Tibial nerve (tissue), 4 donors: ENCODE measurements around the gene MRS2. TPM values are rescaled to one million over a fixed set of nuclear protein-coding genes. Genes with fewer than 3 reads are reported as not detected.

Source experiments
- DNase-seq, 2 donors: peaks; one replicate each; pipeline ENCODE4 v3.0.0-alpha.2; 2019; ENCODE audit warnings: low spot score in 2 of 2
- H3K27ac ChIP-seq, 4 donors: fragments of 200-600 bp; sonication (generic) in 3 of 4; one replicate each; pipeline ENCODE4 v1.5.1; 2017 to 2019; ENCODE audit warnings: mild to moderate bottlenecking in 1 of 4
- H3K27me3 ChIP-seq, 2 donors: fragments of 200-600 bp; sonication (generic) in 1 of 2; one replicate each; pipeline versions ENCODE4 v1.5.1 to v1.6.0; 2017 to 2019
- H3K36me3 ChIP-seq, 3 donors: fragments of 200-600 bp; sonication (generic); one replicate each; pipeline ENCODE4 v1.5.1; 2018 to 2019
- H3K4me1 ChIP-seq, 4 donors: fragments of 200-600 bp; sonication (generic) in 3 of 4; one replicate each; pipeline ENCODE4 v1.5.1; 2017 to 2019
- H3K4me3 ChIP-seq, 4 donors: fragments of 200-600 bp; sonication (generic) in 3 of 4; one replicate each; pipeline ENCODE4 v1.5.1; 2017 to 2019; ENCODE audit warnings: mild to moderate bottlenecking in 1 of 4, moderate library complexity in 1 of 4
- H3K9me3 ChIP-seq, 4 donors: fragments of 200-600 bp; sonication (generic) in 3 of 4; one replicate each; pipeline ENCODE4 v1.5.1; 2017 to 2019
- EP300 ChIP-seq, 2 donors: sonication (generic); formaldehyde crosslinking; IDR thresholded peaks; one replicate each; pipeline ENCODE4 v1.6.1; 2017; ENCODE audit warnings: antibody characterized with exemption in 2 of 2, mild to moderate bottlenecking in 1 of 2
- POLR2A ChIP-seq, 2 donors: fragments of 450-650 bp; IDR thresholded peaks; one replicate each; pipeline ENCODE4 v1.6.1; 2017; ENCODE audit warnings: antibody characterized with exemption in 2 of 2, mild to moderate bottlenecking in 2 of 2, moderate library complexity in 2 of 2
- WGBS, 2 donors: methylation state at CpG; one replicate each; pipeline ENCODE4 v1.1.5; 2018; 5-methylcytosine and 5-hydroxymethylcytosine counted together
- total RNA-seq, 4 donors: library from RNA; depleted of rRNA; stranded (reverse); fragments of >200 nt; gene quantifications; one replicate each; pipeline ENCODE4 v1.1.0, GENCODE V29; 2016
- TF ChIP-seq, protein P1 (sequence below), 5 experiments: fragments of 200-600 bp in 3 of 5; fragments of 450-650 bp in 2 of 5; sonication (generic) in 3 of 5; IDR thresholded peaks; one replicate each; pipeline ENCODE4 v1.5.1; 2016 to 2019; ENCODE audit warnings: antibody characterized with exemption in 5 of 5, mild to moderate bottlenecking in 3 of 5, moderate library complexity in 2 of 5

The MRS2 gene
- total RNA-seq, 4 donors from 2014 or later, result 22.8 to 36.1 (median 27.5) TPM

DNA sequence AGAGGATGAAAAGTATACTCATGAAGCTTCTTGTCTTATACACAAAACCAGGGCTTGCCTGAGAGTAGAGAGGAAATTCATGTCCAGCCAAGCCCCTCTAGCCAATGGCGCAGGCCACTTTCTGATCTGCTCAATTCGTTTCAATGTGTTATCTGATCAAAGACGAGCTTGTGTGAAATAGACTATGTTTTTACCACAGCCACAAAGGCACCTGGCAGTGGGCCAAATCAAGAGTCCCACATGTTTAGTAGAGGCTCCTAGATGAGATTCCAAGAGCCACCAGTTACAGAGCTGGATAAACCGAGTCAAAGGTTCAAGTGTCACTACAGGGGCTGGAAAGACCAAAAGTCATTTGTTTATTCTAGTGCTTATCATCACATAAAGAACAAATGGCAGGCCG is 51.7 kb downstream of the MRS2 start:
- Histone ChIP-seq H3K4me1 (no peaks in the 10 kb centered on the region), H3K4me3 (no peak overlapping the region), H3K27ac (no peak overlapping the region), H3K27me3 (no peaks in the 10 kb centered on the region), H3K36me3 (peaks cover 0 to 34% (median 0%) of the 10 kb centered on the region in 3 donors), H3K9me3 (no peaks in the 10 kb centered on the region)
- DNase-seq, result no peak
- TF ChIP-seq POLR2A (IDR thresholded peaks at IDR 0.05), result no peak
- TF ChIP-seq EP300 (IDR thresholded peaks at IDR 0.05), result no peak
- TF ChIP-seq, protein P1, sequence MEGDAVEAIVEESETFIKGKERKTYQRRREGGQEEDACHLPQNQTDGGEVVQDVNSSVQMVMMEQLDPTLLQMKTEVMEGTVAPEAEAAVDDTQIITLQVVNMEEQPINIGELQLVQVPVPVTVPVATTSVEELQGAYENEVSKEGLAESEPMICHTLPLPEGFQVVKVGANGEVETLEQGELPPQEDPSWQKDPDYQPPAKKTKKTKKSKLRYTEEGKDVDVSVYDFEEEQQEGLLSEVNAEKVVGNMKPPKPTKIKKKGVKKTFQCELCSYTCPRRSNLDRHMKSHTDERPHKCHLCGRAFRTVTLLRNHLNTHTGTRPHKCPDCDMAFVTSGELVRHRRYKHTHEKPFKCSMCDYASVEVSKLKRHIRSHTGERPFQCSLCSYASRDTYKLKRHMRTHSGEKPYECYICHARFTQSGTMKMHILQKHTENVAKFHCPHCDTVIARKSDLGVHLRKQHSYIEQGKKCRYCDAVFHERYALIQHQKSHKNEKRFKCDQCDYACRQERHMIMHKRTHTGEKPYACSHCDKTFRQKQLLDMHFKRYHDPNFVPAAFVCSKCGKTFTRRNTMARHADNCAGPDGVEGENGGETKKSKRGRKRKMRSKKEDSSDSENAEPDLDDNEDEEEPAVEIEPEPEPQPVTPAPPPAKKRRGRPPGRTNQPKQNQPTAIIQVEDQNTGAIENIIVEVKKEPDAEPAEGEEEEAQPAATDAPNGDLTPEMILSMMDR (IDR thresholded peaks at IDR 0.05), result no peak
- 82 to 86% methylated on average over 5 of the region's 5 CpGs for WGBS, 2 donors

DNA sequence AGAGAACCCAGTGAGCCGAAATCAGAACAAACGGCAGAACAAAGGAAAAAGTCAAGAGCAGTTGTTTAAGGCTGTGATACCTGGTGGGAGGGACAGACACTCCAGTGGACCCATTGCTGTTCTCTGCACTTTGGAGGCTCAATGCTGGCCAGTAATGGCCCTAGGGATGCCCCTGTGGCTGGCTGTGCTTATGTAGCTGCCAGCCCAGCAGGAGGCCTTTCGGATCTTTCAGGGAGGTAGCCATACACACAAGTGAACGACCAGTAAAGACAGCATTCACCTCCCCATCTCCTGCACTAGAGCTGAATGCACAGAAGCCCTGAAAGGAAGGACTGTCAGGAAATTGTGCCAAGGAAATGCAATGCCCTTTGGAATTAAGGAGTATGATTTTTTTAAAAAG is 52.3 kb downstream of the MRS2 start:
- WGBS, 2 donors, result 77 to 90% methylated on average over 4 of the region's 4 CpGs

DNA sequence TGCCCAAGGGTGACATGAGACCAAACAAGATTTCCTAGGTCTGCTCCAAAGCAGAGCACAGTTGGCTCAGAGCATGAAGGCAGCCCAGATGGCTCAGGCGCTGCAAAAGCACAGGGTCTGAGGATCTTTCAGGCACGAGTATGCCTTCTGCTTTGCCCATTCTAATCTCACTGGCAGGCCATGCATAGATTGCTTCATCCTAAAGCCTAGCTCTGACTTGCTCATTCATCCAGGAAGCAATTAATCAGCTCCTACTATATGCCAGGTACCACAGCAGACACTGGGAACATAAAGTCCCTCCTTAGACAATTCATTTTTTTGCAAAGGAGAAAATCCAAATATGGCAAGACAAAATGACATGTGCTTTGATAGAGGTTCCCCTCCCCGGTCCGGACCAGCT is 55.4 kb downstream of the MRS2 start:
- Histone ChIP-seq H3K4me3 (no peak overlapping the region), H3K27ac (no peak overlapping the region), H3K4me1 (no peaks in the 10 kb centered on the region), H3K27me3 (no peaks in the 10 kb centered on the region), H3K9me3 (no peaks in the 10 kb centered on the region), H3K36me3 (peaks cover 0 to 38% (median 0%) of the 10 kb centered on the region in 3 donors)
- WGBS, 2 donors, result 68 to 80% methylated on average over 3 to 4 of the region's 4 CpGs
- DNase-seq, result no peak
- TF ChIP-seq POLR2A (IDR thresholded peaks at IDR 0.05) (no peak), EP300 (IDR thresholded peaks at IDR 0.05) (no peak)
- TF ChIP-seq, protein P1 (IDR thresholded peaks at IDR 0.05), result no peak

More for the DNA sequence above, 52.3 kb downstream of the MRS2 start:
- no peaks in the 10 kb centered on the region for H3K9me3 ChIP-seq
- H3K27ac ChIP-seq, result no peak overlapping the region
- TF ChIP-seq EP300 (IDR thresholded peaks at IDR 0.05) (no peak), POLR2A (IDR thresholded peaks at IDR 0.05) (no peak)
- TF ChIP-seq, protein P1 (IDR thresholded peaks at IDR 0.05), result no peak
- no peak overlapping the region for H3K4me3 ChIP-seq
- peaks cover 0 to 38% (median 0%) of the 10 kb centered on the region in 3 donors for H3K36me3 ChIP-seq
- H3K4me1 ChIP-seq, result no peaks in the 10 kb centered on the region
- no peaks in the 10 kb centered on the region for H3K27me3 ChIP-seq
- DNase-seq, result no peak

DNA sequence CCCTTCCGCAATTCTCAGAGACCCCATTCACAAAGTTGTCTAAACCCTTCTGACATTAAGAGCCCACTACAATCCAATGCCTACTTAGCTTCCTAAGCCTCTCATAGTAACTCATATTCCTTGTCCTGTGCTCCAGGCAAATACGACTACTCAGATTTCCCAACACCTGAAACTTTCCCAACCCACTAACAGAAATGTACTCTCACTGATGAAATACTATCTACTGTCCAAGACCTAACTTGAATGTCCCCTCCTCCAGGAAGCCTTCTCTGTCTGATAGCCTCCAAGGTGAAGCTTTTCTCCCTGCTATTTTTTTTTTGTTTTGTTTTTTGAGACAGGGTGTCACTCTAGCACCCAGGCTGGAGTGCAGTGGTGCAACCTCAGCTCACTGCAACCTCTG is 56.2 kb downstream of the MRS2 start:
- Histone ChIP-seq H3K36me3 (peaks cover 0 to 36% (median 0%) of the 10 kb centered on the region in 3 donors), H3K9me3 (no peaks in the 10 kb centered on the region), H3K4me1 (no peaks in the 10 kb centered on the region), H3K27me3 (no peaks in the 10 kb centered on the region), H3K27ac (no peak overlapping the region), H3K4me3 (no peak overlapping the region)
- no peak for DNase-seq
- 93 to 97% methylated on average over 2 of the region's 2 CpGs for WGBS, 2 donors
- no peak for TF ChIP-seq EP300 (IDR thresholded peaks at IDR 0.05)
- TF ChIP-seq, protein P1 (IDR thresholded peaks at IDR 0.05), result no peak
- TF ChIP-seq POLR2A (IDR thresholded peaks at IDR 0.05), result no peak

DNA sequence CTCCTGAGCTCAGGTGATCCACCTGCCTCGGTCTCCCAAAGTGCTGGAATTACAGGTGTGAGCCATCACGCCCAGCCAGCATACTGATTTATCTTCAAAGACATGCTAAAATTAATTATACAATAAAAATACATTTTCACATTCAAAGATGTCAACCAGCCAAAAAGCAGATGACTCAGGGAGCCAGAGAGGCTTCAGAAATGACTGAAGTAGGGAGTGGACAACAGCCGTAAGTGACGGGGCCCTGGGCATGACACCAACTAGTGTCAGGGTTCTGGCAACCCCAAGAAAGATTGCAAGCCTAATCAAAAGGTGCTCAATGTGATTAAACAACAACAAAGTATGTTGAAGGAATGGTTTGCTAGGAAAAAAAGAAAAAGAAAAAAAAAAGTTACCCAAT is 58.2 kb downstream of the MRS2 start:
- TF ChIP-seq, protein P1 (IDR thresholded peaks at IDR 0.05), result no peak
- no peak overlapping the region for H3K27ac ChIP-seq
- no peak for DNase-seq
- no peaks in the 10 kb centered on the region for H3K27me3 ChIP-seq
- no peaks in the 10 kb centered on the region for H3K4me1 ChIP-seq
- no peaks in the 10 kb centered on the region for H3K9me3 ChIP-seq
- H3K4me3 ChIP-seq, result no peak overlapping the region
- WGBS, 2 donors, result 91 to 93% methylated on average over 4 of the region's 4 CpGs
- peaks cover 0 to 40% (median 0%) of the 10 kb centered on the region in 3 donors for H3K36me3 ChIP-seq
